H9 (cell line): ENCODE data around the gene KLHDC10. TPM values are rescaled to one million over a fixed set of nuclear protein-coding genes. Genes with fewer than 3 reads are reported as not detected.

Experiments
- DNase-seq: peaks from one replicate; pipeline ENCODE4 v3.0.0-alpha.2; 2017
- H2AFZ ChIP-seq: one replicate; pipeline ENCODE4 v1.6.1; 2013; ENCODE audit warnings: mild to moderate bottlenecking, low read length, control low read depth, moderate library complexity
- H2AK5ac ChIP-seq: 2 replicates; pipeline ENCODE4 v1.6.1; 2013; ENCODE audit warnings: low read length, control low read depth, mixed read lengths; ENCODE audit not compliant: insufficient read length
- H2BK120ac ChIP-seq: one replicate; pipeline ENCODE4 v1.6.1; 2013; ENCODE audit warnings: low read depth, mild to moderate bottlenecking, low read length, control low read depth, inconsistent platforms; ENCODE audit not compliant: poor library complexity, severe bottlenecking
- H2BK12ac ChIP-seq: 2 replicates; pipeline ENCODE4 v1.6.1; 2013; ENCODE audit warnings: low read length, control low read depth, mixed read lengths, low read depth; ENCODE audit not compliant: insufficient read length
- H2BK15ac ChIP-seq: 2 replicates; pipeline ENCODE4 v1.6.1; 2013; ENCODE audit warnings: low read depth, low read length, control low read depth
- H2BK20ac ChIP-seq: one replicate; pipeline ENCODE4 v1.6.1; 2013; ENCODE audit warnings: low read depth, mild to moderate bottlenecking, low read length, control low read depth, inconsistent platforms; ENCODE audit not compliant: poor library complexity, severe bottlenecking
- H2BK5ac ChIP-seq: 2 replicates; pipeline ENCODE4 v1.6.1; 2013; ENCODE audit warnings: low read length, control low read depth, mixed read lengths; ENCODE audit not compliant: insufficient read length
- H3K14ac ChIP-seq: 2 replicates; pipeline ENCODE4 v1.6.1; 2013; ENCODE audit warnings: low read length, control low read depth; ENCODE audit not compliant: insufficient read depth
- H3K18ac ChIP-seq: 2 replicates; pipeline ENCODE4 v1.6.1; 2013; ENCODE audit warnings: low read depth, mild to moderate bottlenecking, mixed read lengths, low read length, control low read depth; ENCODE audit not compliant: insufficient read length
- H3K23ac ChIP-seq: 2 replicates; pipeline ENCODE4 v1.6.1; 2013; ENCODE audit warnings: low read length, control low read depth, mixed read lengths, low read depth; ENCODE audit not compliant: insufficient read length
- H3K23me2 ChIP-seq: 2 replicates; pipeline ENCODE4 v1.6.1; 2013; ENCODE audit warnings: low read depth, mild to moderate bottlenecking, mixed read lengths, low read length, control low read depth; ENCODE audit not compliant: insufficient read length, poor library complexity, severe bottlenecking
- H3K27ac ChIP-seq: 2 replicates; pipeline ENCODE4 v1.5.1; 2013; ENCODE audit warnings: low read length, control low read depth, mixed read lengths, low read depth; ENCODE audit not compliant: insufficient read length
- H3K27me3 ChIP-seq: 2 replicates; pipeline ENCODE4 v1.6.1; 2013; ENCODE audit warnings: low read length, control low read depth, inconsistent platforms; ENCODE audit not compliant: insufficient read depth
- H3K4ac ChIP-seq: 2 replicates; pipeline ENCODE4 v1.6.1; 2013; ENCODE audit warnings: low read depth, mild to moderate bottlenecking, control low read depth, inconsistent platforms, low read length, moderate library complexity
- H3K4me1 ChIP-seq: 2 replicates; pipeline ENCODE4 v1.6.1; 2013; ENCODE audit warnings: low read length, control low read depth, inconsistent platforms; ENCODE audit not compliant: insufficient read depth
- H3K4me2 ChIP-seq: 2 replicates; pipeline ENCODE4 v1.6.1; 2013; ENCODE audit warnings: low read length, control low read depth, mixed read lengths; ENCODE audit not compliant: insufficient read length, insufficient read depth
- H3K56ac ChIP-seq: 2 replicates; pipeline ENCODE4 v1.6.1; 2013; ENCODE audit warnings: low read depth, mild to moderate bottlenecking, mixed read lengths, low read length, control low read depth; ENCODE audit not compliant: insufficient read length
- H3K79me1 ChIP-seq: 2 replicates; pipeline ENCODE4 v1.6.1; 2013; ENCODE audit warnings: low read depth, mild to moderate bottlenecking, moderate library complexity, low read length, control low read depth, inconsistent platforms; ENCODE audit not compliant: insufficient read depth, poor library complexity, severe bottlenecking
- H3K79me2 ChIP-seq: 2 replicates; pipeline ENCODE4 v1.6.1; 2013; ENCODE audit warnings: low read length, control low read depth, inconsistent platforms; ENCODE audit not compliant: insufficient read depth
- H3K9ac ChIP-seq: 2 replicates; pipeline ENCODE4 v1.6.1; 2013; ENCODE audit warnings: low read length, control low read depth, mixed read lengths; ENCODE audit not compliant: insufficient read length; ENCODE audit errors: extremely low read depth
- H3K9me3 ChIP-seq: one replicate; pipeline ENCODE4 v1.6.1; 2013; ENCODE audit warnings: low read depth, low read length, inconsistent platforms; ENCODE audit not compliant: control insufficient read depth
- H3T11ph ChIP-seq: one replicate; pipeline ENCODE4 v1.6.1; 2013; ENCODE audit warnings: mild to moderate bottlenecking, low read length, control low read depth, inconsistent platforms
- H4K20me1 ChIP-seq: one replicate; pipeline ENCODE4 v1.6.1; 2013; ENCODE audit not compliant: control insufficient read depth, insufficient read length, insufficient read depth
- H4K5ac ChIP-seq: 2 replicates; pipeline ENCODE4 v1.6.1; 2013; ENCODE audit warnings: low read depth, mild to moderate bottlenecking, mixed read lengths, low read length, control low read depth; ENCODE audit not compliant: insufficient read length
- H4K8ac ChIP-seq: replicated peaks from 2 replicates; pipeline ENCODE4 v1.6.1; 2013; ENCODE audit warnings: low read length, control low read depth, mixed read lengths, low read depth; ENCODE audit not compliant: insufficient read length
- H4K91ac ChIP-seq: 2 replicates; pipeline ENCODE4 v1.6.1; 2013; ENCODE audit warnings: low read depth, mild to moderate bottlenecking, moderate library complexity, mixed read lengths, low read length, control low read depth; ENCODE audit not compliant: insufficient read length
- H3K27ac Mint-ChIP-seq, 3 experiments: 2 replicates in 2 of 3; 3 replicates in 1 of 3; pipeline ENCODE4 v1.8.0; 2020 to 2021; ENCODE audit warnings: mixed read lengths in 3 of 3, mild to moderate bottlenecking in 1 of 3, moderate library complexity in 1 of 3
- H3K27me3 Mint-ChIP-seq: 2 replicates; pipeline ENCODE4 v1.8.0; 2021; ENCODE audit warnings: low read depth, mild to moderate bottlenecking, moderate library complexity, mixed read lengths
- H3K36me3 Mint-ChIP-seq, 3 experiments: 2 replicates in 2 of 3; 3 replicates in 1 of 3; pipeline ENCODE4 v1.8.0; 2020 to 2021; ENCODE audit warnings: low read depth in 3 of 3, mixed read lengths in 3 of 3; ENCODE audit not compliant: insufficient read depth in 1 of 3
- H3K4me1 Mint-ChIP-seq, 2 experiments: 2 replicates each; pipeline ENCODE4 v1.8.0; 2020; ENCODE audit warnings: mixed read lengths in 2 of 2
- H3K4me3 Mint-ChIP-seq, 2 experiments: 2 replicates in 1 of 2; 3 replicates in 1 of 2; pipeline ENCODE4 v1.8.0; 2020 to 2021; ENCODE audit warnings: mild to moderate bottlenecking in 2 of 2, mixed read lengths in 2 of 2, moderate library complexity in 1 of 2
- H3K9me3 Mint-ChIP-seq, 2 experiments: 2 replicates in 1 of 2; 3 replicates in 1 of 2; pipeline ENCODE4 v1.8.0; 2020; ENCODE audit warnings: mild to moderate bottlenecking in 2 of 2, mixed read lengths in 2 of 2, moderate library complexity in 1 of 2
- WGBS: extraction: QIAGEN DNeasy Blood & Tissue Kit; methylation state at CpG from one replicate; pipeline ENCODE4 v1.1.7; 2013; ENCODE audit warnings: missing lambda C conversion rate, low lambda C conversion rate, mixed read lengths; ENCODE audit not compliant: insufficient read length; ENCODE audit errors: extremely low coverage; 5-methylcytosine and 5-hydroxymethylcytosine counted together
- total RNA-seq: library from RNA; stranded (reverse); gene quantifications from 2 replicates; pipeline ENCODE4 v1.2.1, GENCODE V29; 2021
- TF ChIP-seq, protein P1 (sequence below): fragments of 200-600 bp; sonication (generic); conservative IDR thresholded peaks from 3 replicates; pipeline ENCODE4 v1.8.0; 2021; ENCODE audit warnings: antibody characterized with exemption, mild to moderate bottlenecking

The KLHDC10 gene
- total RNA-seq, 1 experiment from 2014 or later = 17.3 TPM

GRCh38 chr7:130131191-130131834 lies 61.0 kb downstream of the KLHDC10 start:
- Mint-ChIP-seq H3K4me3 (no peak overlapping the region), H3K36me3 (peaks cover 11 to 35% (median 30%) of the 10 kb centered on the region in 3 experiments), H3K27ac (no peak overlapping the region), H3K27me3 (no peaks in the 10 kb centered on the region), H3K4me1 (peaks cover 7 to 18% of the 10 kb centered on the region in 2 experiments; a peak in 3 of 4 replicates), H3K9me3 (no peaks in the 10 kb centered on the region)
- Histone ChIP-seq H2AFZ (no peak overlapping the region), H3K9me3 (no peaks in the 10 kb centered on the region), H3K56ac (no peak overlapping the region), H2BK12ac (no peak overlapping the region), H3K18ac (no peak overlapping the region), H3K79me2 (no peaks in the 10 kb centered on the region), H3K23me2 (no peaks in the 10 kb centered on the region), H3K14ac (no peak overlapping the region), H3K23ac (no peak overlapping the region), H4K8ac (no peak overlapping the region), H3K4me1 (no peaks in the 10 kb centered on the region), H3K79me1 (no peaks in the 10 kb centered on the region), H3K9ac (no peak overlapping the region), H2BK20ac (no peak overlapping the region), H2BK120ac (no peak overlapping the region), H4K20me1 (peaks cover 4% of the 10 kb centered on the region), H3K27ac (no peak overlapping the region), H3K4ac (no peak overlapping the region), H2BK15ac (no peak overlapping the region), H3K4me2 (no peak overlapping the region), H3K27me3 (no peaks in the 10 kb centered on the region), H4K91ac (no peak overlapping the region), H2AK5ac (no peak overlapping the region), H3T11ph (no peak overlapping the region), H4K5ac (no peak overlapping the region), H2BK5ac (no peak overlapping the region)
- TF ChIP-seq, protein P1, sequence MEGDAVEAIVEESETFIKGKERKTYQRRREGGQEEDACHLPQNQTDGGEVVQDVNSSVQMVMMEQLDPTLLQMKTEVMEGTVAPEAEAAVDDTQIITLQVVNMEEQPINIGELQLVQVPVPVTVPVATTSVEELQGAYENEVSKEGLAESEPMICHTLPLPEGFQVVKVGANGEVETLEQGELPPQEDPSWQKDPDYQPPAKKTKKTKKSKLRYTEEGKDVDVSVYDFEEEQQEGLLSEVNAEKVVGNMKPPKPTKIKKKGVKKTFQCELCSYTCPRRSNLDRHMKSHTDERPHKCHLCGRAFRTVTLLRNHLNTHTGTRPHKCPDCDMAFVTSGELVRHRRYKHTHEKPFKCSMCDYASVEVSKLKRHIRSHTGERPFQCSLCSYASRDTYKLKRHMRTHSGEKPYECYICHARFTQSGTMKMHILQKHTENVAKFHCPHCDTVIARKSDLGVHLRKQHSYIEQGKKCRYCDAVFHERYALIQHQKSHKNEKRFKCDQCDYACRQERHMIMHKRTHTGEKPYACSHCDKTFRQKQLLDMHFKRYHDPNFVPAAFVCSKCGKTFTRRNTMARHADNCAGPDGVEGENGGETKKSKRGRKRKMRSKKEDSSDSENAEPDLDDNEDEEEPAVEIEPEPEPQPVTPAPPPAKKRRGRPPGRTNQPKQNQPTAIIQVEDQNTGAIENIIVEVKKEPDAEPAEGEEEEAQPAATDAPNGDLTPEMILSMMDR = no peak
- no peak for DNase-seq
- no CpG with 5 or more reads among the region's 6 CpGs for WGBS
